IMR-90 (cell line): ENCODE data around the gene PDCD6IP. TPM values are rescaled to one million over a fixed set of nuclear protein-coding genes. Genes with fewer than 3 reads are reported as not detected.

Source experiments
- ATAC-seq: fragments of 200-7000 bp; cut with Tn5 transposase; 2 replicates; pipeline ENCODE4 v1.9.1; 2020; ENCODE audit warnings: low read depth, mild to moderate bottlenecking, moderate library complexity
- BruUV-seq: library from RNA; stranded (reverse); fragments of 400-500 nt; replicated peaks from 2 replicates; lab custom pipeline; 2021; lab: Mats Ljungman, UMichigan
- CTCF ChIA-PET: fragments of 300-600 bp; formaldehyde crosslinking; extraction: SDS; loops from one replicate; lab custom pipeline; 2021; ENCODE audit warnings: antibody characterized with exemption; lab: Yijun Ruan, JAX
- POLR2A ChIA-PET: fragments of 300-600 bp; sonication (Branson Sonifier 250); formaldehyde crosslinking; loops from one replicate; lab custom pipeline; 2022; ENCODE audit warnings: antibody characterized with exemption; ENCODE audit not compliant: unreplicated experiment; lab: Charles Lee
- DNase-seq: peaks from one replicate; pipeline ENCODE4 v3.0.0; 2013
- H2AFZ ChIP-seq: replicated peaks from 2 replicates; pipeline ENCODE3; 2013; ENCODE audit warnings: low read length, mild to moderate bottlenecking; ENCODE audit not compliant: poor library complexity
- H2AK5ac ChIP-seq: 2 replicates; pipeline ENCODE4 v1.6.1; 2013; ENCODE audit warnings: low read depth, low read length, inconsistent platforms
- H2AK9ac ChIP-seq: replicated peaks from 2 replicates; pipeline ENCODE3; 2013; ENCODE audit warnings: mild to moderate bottlenecking, low read depth, low read length, moderate library complexity; ENCODE audit not compliant: poor library complexity
- H2BK120ac ChIP-seq: 2 replicates; pipeline ENCODE4 v1.6.1; 2013; ENCODE audit warnings: low read depth, low read length, inconsistent platforms
- H2BK15ac ChIP-seq: 3 replicates; pipeline ENCODE4 v1.6.1; 2013; ENCODE audit warnings: low read depth, low read length, inconsistent platforms
- H2BK20ac ChIP-seq: 2 replicates; pipeline ENCODE4 v1.6.1; 2013; ENCODE audit warnings: low read depth, mild to moderate bottlenecking, inconsistent platforms, low read length, moderate library complexity
- H2BK5ac ChIP-seq: 2 replicates; pipeline ENCODE4 v1.6.1; 2013; ENCODE audit warnings: mild to moderate bottlenecking, low read depth, low read length, inconsistent platforms; ENCODE audit not compliant: poor library complexity, severe bottlenecking
- H3K14ac ChIP-seq: replicated peaks from 2 replicates; pipeline ENCODE4 v1.6.1; 2013; ENCODE audit warnings: low read depth, low read length, inconsistent platforms
- H3K18ac ChIP-seq: 2 replicates; pipeline ENCODE4 v1.6.1; 2013; ENCODE audit warnings: low read depth, low read length, control low read depth
- H3K23ac ChIP-seq: 2 replicates; pipeline ENCODE4 v1.6.1; 2013; ENCODE audit warnings: low read depth, low read length, inconsistent platforms
- H3K27ac ChIP-seq: 2 replicates; pipeline ENCODE4 v1.5.1; 2013; ENCODE audit warnings: mild to moderate bottlenecking, control low read depth, low read length; ENCODE audit not compliant: insufficient read depth
- H3K27me3 ChIP-seq: 2 replicates; pipeline ENCODE4 v1.6.1; 2013; ENCODE audit warnings: low read length; ENCODE audit not compliant: control insufficient read depth, insufficient read depth
- H3K36me3 ChIP-seq: 2 replicates; pipeline ENCODE4 v1.6.1; 2013; ENCODE audit warnings: low read length, mixed read lengths; ENCODE audit not compliant: control insufficient read depth, insufficient read depth
- H3K4ac ChIP-seq: 2 replicates; pipeline ENCODE4 v1.6.1; 2013; ENCODE audit warnings: low read depth, low read length, inconsistent platforms
- H3K4me1 ChIP-seq: 2 replicates; pipeline ENCODE4 v1.6.1; 2013; ENCODE audit warnings: low read length, mixed read lengths; ENCODE audit not compliant: control insufficient read depth, insufficient read depth
- H3K4me2 ChIP-seq: 2 replicates; pipeline ENCODE4 v1.6.1; 2013; ENCODE audit warnings: low read depth, mild to moderate bottlenecking, control low read depth, low read length, moderate library complexity
- H3K4me3 ChIP-seq: 2 replicates; pipeline ENCODE4 v1.5.1; 2013; ENCODE audit warnings: low read depth, mild to moderate bottlenecking, control low read depth, low read length, moderate library complexity; ENCODE audit not compliant: insufficient read depth
- H3K56ac ChIP-seq: 2 replicates; pipeline ENCODE4 v1.6.1; 2013; ENCODE audit warnings: low read length, inconsistent platforms; ENCODE audit not compliant: insufficient read depth; ENCODE audit errors: extremely low read depth
- H3K79me1 ChIP-seq, 2 experiments: 2 replicates each; pipeline ENCODE4 v1.6.1; 2013; ENCODE audit warnings: low read length in 2 of 2, inconsistent platforms in 1 of 2, low read depth in 1 of 2
- H3K9ac ChIP-seq: 2 replicates; pipeline ENCODE4 v1.6.1; 2013; ENCODE audit warnings: low read depth, low read length, control low read depth
- H3K9me1 ChIP-seq: 2 replicates; pipeline ENCODE4 v1.6.1; 2013; ENCODE audit warnings: low read length, inconsistent platforms; ENCODE audit not compliant: insufficient read depth
- H3K9me3 ChIP-seq: 2 replicates; pipeline ENCODE4 v1.6.1; 2013; ENCODE audit warnings: low read length; ENCODE audit not compliant: control insufficient read depth, insufficient read depth
- H4K20me1 ChIP-seq: 2 replicates; pipeline ENCODE4 v1.6.1; 2013; ENCODE audit warnings: low read length, inconsistent platforms; ENCODE audit not compliant: insufficient read depth
- H4K5ac ChIP-seq: 2 replicates; pipeline ENCODE4 v1.6.1; 2013; ENCODE audit warnings: mild to moderate bottlenecking, low read depth, low read length, control low read depth
- H4K8ac ChIP-seq, 2 experiments: 2 replicates each; pipeline ENCODE4 v1.6.1; 2013; ENCODE audit warnings: low read depth in 2 of 2, low read length in 2 of 2, control low read depth in 1 of 2, inconsistent platforms in 1 of 2
- H4K91ac ChIP-seq: 2 replicates; pipeline ENCODE4 v1.6.1; 2013; ENCODE audit warnings: low read depth, low read length, inconsistent platforms; ENCODE audit not compliant: insufficient read depth
- BHLHE40 ChIP-seq: fragments of 150-350 bp; IDR thresholded peaks from 2 replicates; pipeline ENCODE4 v1.6.1; 2016; ENCODE audit warnings: mild to moderate bottlenecking, low read depth, low read length
- CEBPB ChIP-seq: IDR thresholded peaks from 2 replicates; pipeline ENCODE4 v1.6.1; 2012; ENCODE audit warnings: low read depth, low read length, improper control_type of control experiment
- CHD1 ChIP-seq: IDR thresholded peaks from 2 replicates; pipeline ENCODE4 v1.6.1; 2012; ENCODE audit warnings: low read depth, low read length, improper control_type of control experiment
- CTCF ChIP-seq: conservative IDR thresholded peaks from 2 replicates; pipeline ENCODE4 v1.5.1; 2012; ENCODE audit warnings: mild to moderate bottlenecking, low read depth, low read length, improper control_type of control experiment
- ELK1 ChIP-seq: fragments of 150-350 bp; IDR thresholded peaks from 2 replicates; pipeline ENCODE4 v1.6.1; 2016; ENCODE audit warnings: low read depth, mild to moderate bottlenecking, low read length, moderate library complexity, borderline replicate concordance
- FOS ChIP-seq: fragments of 150-350 bp; IDR thresholded peaks from 2 replicates; pipeline ENCODE4 v1.6.1; 2016; ENCODE audit warnings: low read depth, low read length
- MAFK ChIP-seq: IDR thresholded peaks from 2 replicates; pipeline ENCODE4 v1.6.1; 2012; ENCODE audit warnings: low read depth, low read length, improper control_type of control experiment
- MAZ ChIP-seq: IDR thresholded peaks from 2 replicates; pipeline ENCODE4 v1.6.1; 2012; ENCODE audit warnings: low read depth, mild to moderate bottlenecking, low read length, improper control_type of control experiment, moderate library complexity, borderline replicate concordance
- MXI1 ChIP-seq: IDR thresholded peaks from 2 replicates; pipeline ENCODE4 v1.6.1; 2012; ENCODE audit warnings: low read depth, mild to moderate bottlenecking, low read length, moderate library complexity, borderline replicate concordance
- NFE2L2 ChIP-seq: fragments of 150-350 bp; IDR thresholded peaks from 2 replicates; pipeline ENCODE4 v1.6.1; 2016; ENCODE audit warnings: low read depth, mild to moderate bottlenecking, low read length
- POLR2A ChIP-seq: IDR thresholded peaks from 2 replicates; pipeline ENCODE4 v1.6.1; 2012; ENCODE audit warnings: mild to moderate bottlenecking, low read depth, low read length
- RAD21 ChIP-seq: IDR thresholded peaks from 2 replicates; pipeline ENCODE4 v1.6.1; 2012; ENCODE audit warnings: low read length, improper control_type of control experiment
- RCOR1 ChIP-seq: IDR thresholded peaks from 2 replicates; pipeline ENCODE4 v1.6.1; 2012; ENCODE audit warnings: mild to moderate bottlenecking, low read length, improper control_type of control experiment; ENCODE audit not compliant: insufficient replicate concordance
- RFX5 ChIP-seq: IDR thresholded peaks from 2 replicates; pipeline ENCODE4 v1.8.0; 2012; ENCODE audit warnings: low read depth, mild to moderate bottlenecking, low read length, moderate library complexity
- SMC3 ChIP-seq: fragments of 150-350 bp; IDR thresholded peaks from 2 replicates; pipeline ENCODE4 v1.6.1; 2016; ENCODE audit warnings: low read depth, mild to moderate bottlenecking, antibody characterized with exemption, low read length, moderate library complexity
- USF2 ChIP-seq: fragments of 150-350 bp; IDR thresholded peaks from 2 replicates; pipeline ENCODE4 v1.6.1; 2017; ENCODE audit warnings: mild to moderate bottlenecking, antibody characterized with exemption, low read length, low read depth
- dilution Hi-C: fragments of 300-500 bp; cut with HindIII; formaldehyde crosslinking; loops from one replicate; pipeline ENCODE4 v1.14.3; 2018; ENCODE audit warnings: low sequenced_read_pairs; ENCODE audit not compliant: unreplicated experiment
- in situ Hi-C: fragments of 300-500 bp; cut with MboI; formaldehyde crosslinking; loops from 3 replicates; pipeline ENCODE4 v1.14.3; 2019; ENCODE audit warnings: low sequenced_read_pairs, inconsistent platforms, mixed read lengths
- intact Hi-C: fragments of 100-400 bp; cut with micrococcal nuclease; formaldehyde crosslinking; loops from 2 replicates; pipeline ENCODE4 v1.10.0; 2022
- polyA plus RNA-seq, 3 experiments: library from polyadenylated mRNA; depleted of rRNA; stranded (reverse); fragments of >200 nt; gene quantifications; 2 replicates each; pipeline ENCODE4 v1.2.3, GENCODE V29; 2012; ENCODE audit warnings: low replicate concordance in 1 of 3
- total RNA-seq: library from RNA; depleted of rRNA; stranded (reverse); fragments of >200 nt; gene quantifications from 2 replicates; pipeline ENCODE4 v1.2.3, GENCODE V29; 2012

PDCD6IP gene
- total and polyA plus RNA-seq, 2 of the 4 experiments (the other 2 are of a cell fraction) = 68.1 to 78.3 TPM

GRCh38 chr3:33895658-33896057 is 97.2 kb downstream of the PDCD6IP start:
- H4K91ac ChIP-seq = no peak overlapping the region
- no peak overlapping the region for H3K4me3 ChIP-seq
- no peaks in the 10 kb centered on the region for H3K79me1 ChIP-seq
- no peaks in the 10 kb centered on the region for H3K9me1 ChIP-seq
- no peak overlapping the region for H3K4me2 ChIP-seq
- no peak overlapping the region for H3K9ac ChIP-seq
- no peaks in the 10 kb centered on the region for H3K36me3 ChIP-seq
- H4K8ac ChIP-seq = no peak overlapping the region
- H2BK5ac ChIP-seq = no peak overlapping the region
- peaks cover 2% of the 10 kb centered on the region; the same call in 1 of the 2 replicates for H3K4me1 ChIP-seq
- TF ChIP-seq BHLHE40 (no peak), NFE2L2 (no peak), CTCF (no peak), MAFK (no peak), CEBPB (no peak), CHD1 (no peak), FOS (no peak), USF2 (no peak), RAD21 (no peak), MAZ (no peak), SMC3 (no peak), POLR2A (no peak), RFX5 (no peak), MXI1 (no peak), RCOR1 (no peak), ELK1 (no peak)
- ChIA-PET CTCF (no interaction called here), POLR2A (no interaction called here)
- no peak overlapping the region for H2AK5ac ChIP-seq
- H3K14ac ChIP-seq = no peak overlapping the region
- H3K27ac ChIP-seq = no peak overlapping the region
- H3K23ac ChIP-seq = no peak overlapping the region
- H2BK15ac ChIP-seq = no peak overlapping the region
- in situ Hi-C loops (no loop called here), intact Hi-C loops (no loop called here), dilution Hi-C loops (no loop called here)
- H3K9me3 ChIP-seq = 0 out of 2 replicates have a peak, but pooled peaks cover 1% of the 10 kb centered on the region
- H4K20me1 ChIP-seq = no peaks in the 10 kb centered on the region
- no peak overlapping the region for H3K56ac ChIP-seq
- H3K18ac ChIP-seq = no peak overlapping the region
- no peak overlapping the region for H4K5ac ChIP-seq
- DNase-seq = no peak
- BruUV-seq = no TSS peak
- ATAC-seq = no peak
- H3K4ac ChIP-seq = no peak overlapping the region
- H2BK20ac ChIP-seq = no peak overlapping the region
- H2AFZ ChIP-seq = no peak overlapping the region
- peaks cover 8% of the 10 kb centered on the region; the same call in 1 of the 2 replicates for H3K27me3 ChIP-seq
- H2BK120ac ChIP-seq = no peak overlapping the region
- H2AK9ac ChIP-seq = no peak overlapping the region
